Activated naive CD4-positive, alpha-beta T cell treated with anti-CD3 and anti-CD28 coated beads, Interleukin-2, amount 10 ng/mL, durations not matched to agents 7 days and 5 days (primary cell): ENCODE data around the gene FSCN2.

Source experiments
- CTCF ChIA-PET: fragments of 350-600 bp; sonication (Branson Sonifier 250); formaldehyde crosslinking; loops from one replicate; lab custom pipeline; 2021; ENCODE audit warnings: antibody characterized with exemption; lab: Charles Lee
- DNase-seq: peaks from one replicate; pipeline ENCODE4 v3.0.0-alpha.2; 2020
- H3K27ac Mint-ChIP-seq: one replicate; pipeline ENCODE4 v1.8.0; 2021; ENCODE audit warnings: mild to moderate bottlenecking, moderate library complexity, mixed read lengths
- H3K27me3 Mint-ChIP-seq: one replicate; pipeline ENCODE4 v1.8.0; 2021; ENCODE audit warnings: mild to moderate bottlenecking, mixed read lengths
- H3K36me3 Mint-ChIP-seq: one replicate; pipeline ENCODE4 v1.8.0; 2021; ENCODE audit warnings: mixed read lengths
- H3K4me1 Mint-ChIP-seq: one replicate; pipeline ENCODE4 v1.8.0; 2021; ENCODE audit warnings: mixed read lengths
- H3K4me3 Mint-ChIP-seq: one replicate; pipeline ENCODE4 v1.8.0; 2021; ENCODE audit warnings: mild to moderate bottlenecking, moderate library complexity, mixed read lengths
- H3K9me3 Mint-ChIP-seq: one replicate; pipeline ENCODE4 v1.8.0; 2021; ENCODE audit warnings: mixed read lengths

FSCN2 gene

DNA sequence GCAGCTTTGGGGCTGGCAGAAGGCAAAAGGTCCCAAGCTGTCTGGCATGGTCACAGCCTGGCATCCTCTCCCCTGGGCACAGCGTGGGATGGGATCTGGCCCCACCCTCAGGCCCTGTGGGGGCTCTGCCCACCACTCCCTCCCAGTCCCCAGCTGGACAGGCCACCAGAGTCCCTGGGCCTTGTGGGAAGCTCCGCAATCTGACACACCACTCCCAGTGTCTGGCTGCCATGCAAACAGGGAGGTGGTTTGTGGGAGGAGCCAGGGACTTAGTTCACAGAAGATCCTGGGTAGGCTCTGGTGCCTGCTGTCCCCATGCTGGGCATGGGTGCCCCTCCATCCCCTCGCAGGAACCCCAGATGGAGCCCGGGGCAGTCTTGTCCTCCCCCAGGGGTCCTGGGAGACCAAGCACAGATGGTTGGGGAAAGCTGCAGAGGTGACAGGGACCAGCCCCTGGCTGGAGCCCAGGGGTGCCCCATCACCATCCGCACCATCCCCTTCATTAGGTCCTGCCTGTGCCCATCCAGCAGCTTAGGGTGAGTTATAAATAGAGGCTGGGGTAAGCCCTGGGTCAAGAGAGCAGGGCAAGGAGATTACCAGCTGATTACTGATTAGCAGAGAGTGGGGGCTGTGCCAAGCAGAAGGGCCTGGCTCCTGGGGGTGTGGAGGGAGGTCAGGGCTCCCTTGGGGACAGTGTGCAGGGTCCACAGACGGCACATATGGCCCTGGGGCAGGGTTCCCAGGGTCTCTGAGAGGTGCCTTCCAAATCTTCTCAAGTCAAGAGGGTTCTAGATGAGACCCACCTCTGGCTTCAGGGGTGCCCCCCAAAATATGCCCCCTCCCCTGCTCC is 6.2 kb downstream of the FSCN2 start:
- H3K27ac Mint-ChIP-seq, result no peak overlapping the region
- H3K4me1 Mint-ChIP-seq, result no peaks in the 10 kb centered on the region
- CTCF ChIA-PET, result no interaction called here
- H3K36me3 Mint-ChIP-seq, result no peaks in the 10 kb centered on the region
- no peak overlapping the region for H3K4me3 Mint-ChIP-seq
- peaks cover 59% of the 10 kb centered on the region for H3K27me3 Mint-ChIP-seq
- H3K9me3 Mint-ChIP-seq, result no peaks in the 10 kb centered on the region
- DNase-seq, result no peak

DNA sequence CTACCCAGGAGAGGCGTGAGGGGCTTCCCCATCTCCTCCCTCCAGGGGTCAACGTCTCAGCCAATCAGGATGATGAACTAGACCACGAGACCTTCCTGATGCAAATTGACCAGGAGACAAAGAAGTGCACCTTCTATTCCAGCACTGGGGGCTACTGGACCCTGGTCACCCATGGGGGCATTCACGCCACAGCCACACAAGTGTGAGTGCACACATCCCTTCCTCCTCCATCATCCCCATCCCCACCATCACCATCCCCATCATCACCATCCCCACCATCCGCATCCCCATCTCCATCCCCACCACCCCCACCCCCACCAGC is 6.8 kb downstream of the FSCN2 start:
- Mint-ChIP-seq H3K27me3 (peaks cover 59% of the 10 kb centered on the region), H3K9me3 (no peaks in the 10 kb centered on the region), H3K4me1 (no peaks in the 10 kb centered on the region), H3K27ac (no peak overlapping the region), H3K36me3 (no peaks in the 10 kb centered on the region), H3K4me3 (no peak overlapping the region)
- CTCF ChIA-PET, result no interaction called here
- DNase-seq, result no peak

GRCh38 chr17:81535480-81536298 is 7.5 kb downstream of the FSCN2 start:
- Mint-ChIP-seq H3K36me3 (no peaks in the 10 kb centered on the region), H3K27me3 (peaks cover 59% of the 10 kb centered on the region), H3K9me3 (no peaks in the 10 kb centered on the region), H3K4me1 (no peaks in the 10 kb centered on the region), H3K4me3 (no peak overlapping the region), H3K27ac (no peak overlapping the region)
- no peak for DNase-seq
- CTCF ChIA-PET, result no interaction called here

GRCh38 chr17:81536299-81537290 is 8.4 kb downstream of the FSCN2 start:
- H3K9me3 Mint-ChIP-seq, result no peaks in the 10 kb centered on the region
- H3K27ac Mint-ChIP-seq, result no peak overlapping the region
- no peaks in the 10 kb centered on the region for H3K36me3 Mint-ChIP-seq
- H3K27me3 Mint-ChIP-seq, result peaks cover 59% of the 10 kb centered on the region
- H3K4me3 Mint-ChIP-seq, result no peak overlapping the region
- H3K4me1 Mint-ChIP-seq, result no peaks in the 10 kb centered on the region
- CTCF ChIA-PET, result no interaction called here
- DNase-seq, result no peak

GRCh38 chr17:81537343-81537855 is 9.2 kb downstream of the FSCN2 start:
- CTCF ChIA-PET, result interaction anchor here (0.7 kb wide), 1 partner anchor 425 kb away, joined by 3 read pairs; no protein-coding TSS in a partner anchor
- peak; percentile 45 for DNase-seq
- H3K9me3 Mint-ChIP-seq, result no peaks in the 10 kb centered on the region
- no peak overlapping the region for H3K4me3 Mint-ChIP-seq
- no peak overlapping the region for H3K27ac Mint-ChIP-seq
- no peaks in the 10 kb centered on the region for H3K36me3 Mint-ChIP-seq
- H3K4me1 Mint-ChIP-seq, result no peaks in the 10 kb centered on the region
- peaks cover 59% of the 10 kb centered on the region for H3K27me3 Mint-ChIP-seq

DNA sequence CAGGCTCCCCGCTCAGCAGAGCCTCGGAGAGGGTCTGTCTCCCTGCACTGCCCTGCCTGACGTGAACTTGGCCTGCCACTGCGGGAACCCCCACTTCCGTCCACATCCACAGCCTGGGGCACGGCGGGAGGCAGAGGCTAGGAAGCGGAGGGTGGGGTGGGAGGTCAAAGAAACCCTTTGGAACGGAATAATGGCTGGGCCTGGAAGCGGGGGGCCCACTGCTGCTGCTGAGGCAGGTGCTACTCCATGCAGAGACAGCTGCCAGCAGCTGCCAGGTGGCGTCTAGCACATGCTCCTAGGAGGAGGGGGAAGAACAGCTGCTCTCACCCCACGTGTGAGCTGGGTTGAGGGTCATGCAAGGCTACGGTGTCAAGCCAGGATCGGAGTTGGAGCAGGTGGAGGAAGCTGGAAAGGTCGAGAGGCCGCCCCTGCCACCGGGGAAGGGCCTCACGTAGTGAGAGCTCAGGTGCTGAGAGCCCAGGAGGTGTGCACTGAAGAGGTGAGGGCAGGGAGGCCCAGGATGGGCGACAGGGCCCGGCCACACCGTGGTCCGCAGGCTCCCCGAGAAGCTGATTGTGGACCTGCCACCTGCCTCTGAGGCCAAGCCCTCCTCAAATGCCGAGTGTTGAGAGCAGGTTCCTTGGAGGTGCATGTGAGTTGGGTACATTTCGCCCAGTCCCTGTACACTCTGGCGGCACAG is 9.8 kb downstream of the FSCN2 start:
- DNase-seq, result no peak
- H3K4me1 Mint-ChIP-seq, result no peaks in the 10 kb centered on the region
- H3K36me3 Mint-ChIP-seq, result no peaks in the 10 kb centered on the region
- no peak overlapping the region for H3K4me3 Mint-ChIP-seq
- no peaks in the 10 kb centered on the region for H3K9me3 Mint-ChIP-seq
- CTCF ChIA-PET, result interaction anchor here (0.7 to 1.1 kb wide), 2 partner anchors 63 to 425 kb away, joined by 3 read pairs; no protein-coding TSS in a partner anchor
- peaks cover 57% of the 10 kb centered on the region for H3K27me3 Mint-ChIP-seq
- H3K27ac Mint-ChIP-seq, result no peak overlapping the region

- no peak overlapping the region for H3K4me3 Mint-ChIP-seq
- no peaks in the 10 kb centered on the region for H3K4me1 Mint-ChIP-seq
- DNase-seq, result no peak
- CTCF ChIA-PET, result interaction anchor here (0.7 to 1.1 kb wide), 2 partner anchors 16 to 62 kb away, joined by 3 read pairs; no protein-coding TSS in a partner anchor
- H3K27me3 Mint-ChIP-seq, result peaks cover 48% of the 10 kb centered on the region
- no peaks in the 10 kb centered on the region for H3K9me3 Mint-ChIP-seq
- no peaks in the 10 kb centered on the region for H3K36me3 Mint-ChIP-seq
- no peak overlapping the region for H3K27ac Mint-ChIP-seq
Measured at GRCh38 chr17:81538651-81539570, 10.7 kb downstream of the FSCN2 start.

- H3K27ac Mint-ChIP-seq, result no peak overlapping the region
- H3K36me3 Mint-ChIP-seq, result peaks cover 2% of the 10 kb centered on the region
- no peaks in the 10 kb centered on the region for H3K4me1 Mint-ChIP-seq
- CTCF ChIA-PET, result interaction anchor here (0.7 kb wide), 1 partner anchor 16 kb away, joined by 3 read pairs; no protein-coding TSS in a partner anchor
- no peaks in the 10 kb centered on the region for H3K9me3 Mint-ChIP-seq
- H3K4me3 Mint-ChIP-seq, result no peak overlapping the region
- peaks cover 41% of the 10 kb centered on the region for H3K27me3 Mint-ChIP-seq
- DNase-seq, result no peak
Measured at GRCh38 chr17:81539571-81539900, 11.4 kb downstream of the FSCN2 start.

DNA sequence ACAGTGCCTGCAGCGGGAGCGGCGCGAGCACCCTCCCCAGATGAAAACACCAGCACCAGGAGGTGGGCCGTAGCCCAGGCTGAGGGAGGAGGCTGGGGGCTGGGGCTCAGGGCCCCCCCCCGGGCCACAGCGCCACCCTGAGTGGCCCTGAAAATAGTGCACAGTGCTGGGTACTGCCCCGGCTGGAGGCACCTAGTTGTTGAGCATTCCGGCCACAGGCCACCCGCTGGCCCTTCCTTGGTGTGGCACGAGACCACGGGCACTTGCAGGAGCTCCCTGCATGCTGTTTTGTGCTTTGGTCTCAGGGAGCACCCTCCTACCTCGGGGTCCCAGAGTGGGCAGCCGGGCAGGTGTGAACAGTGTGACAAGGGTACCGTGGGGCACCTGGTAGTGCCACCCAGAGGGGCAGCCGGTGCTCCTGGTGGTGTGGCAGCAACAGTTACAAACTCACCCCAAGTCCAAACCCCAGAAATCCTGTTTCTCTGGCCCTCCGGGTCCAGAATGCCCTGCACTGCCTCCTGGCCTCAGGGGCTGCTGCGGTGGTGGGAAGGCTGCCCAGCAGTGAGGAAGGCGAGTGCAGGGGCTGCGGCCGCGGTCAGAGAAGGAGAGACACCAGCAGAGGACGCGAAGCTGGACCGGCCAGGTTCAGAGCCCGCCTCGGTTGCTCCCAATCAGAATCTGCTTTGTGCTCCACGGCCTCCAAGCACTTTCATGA is 11.9 kb downstream of the FSCN2 start:
- peaks cover 2% of the 10 kb centered on the region for H3K36me3 Mint-ChIP-seq
- no peak for DNase-seq
- H3K27me3 Mint-ChIP-seq, result peaks cover 36% of the 10 kb centered on the region
- no peaks in the 10 kb centered on the region for H3K4me1 Mint-ChIP-seq
- H3K4me3 Mint-ChIP-seq, result no peak overlapping the region
- CTCF ChIA-PET, result no interaction called here
- no peaks in the 10 kb centered on the region for H3K9me3 Mint-ChIP-seq
- H3K27ac Mint-ChIP-seq, result no peak overlapping the region

- Mint-ChIP-seq H3K4me1 (no peaks in the 10 kb centered on the region), H3K9me3 (no peaks in the 10 kb centered on the region), H3K27ac (no peak overlapping the region), H3K4me3 (no peak overlapping the region), H3K27me3 (peaks cover 30% of the 10 kb centered on the region), H3K36me3 (peaks cover 2% of the 10 kb centered on the region)
- DNase-seq, result no peak
- CTCF ChIA-PET, result no interaction called here
Measured at GRCh38 chr17:81540676-81541027, 12.5 kb downstream of the FSCN2 start.

- CTCF ChIA-PET, result no interaction called here
- Mint-ChIP-seq H3K36me3 (peaks cover 2% of the 10 kb centered on the region), H3K4me1 (no peaks in the 10 kb centered on the region), H3K9me3 (no peaks in the 10 kb centered on the region), H3K27ac (no peak overlapping the region), H3K27me3 (peaks cover 26% of the 10 kb centered on the region), H3K4me3 (no peak overlapping the region)
- no peak for DNase-seq
Measured at GRCh38 chr17:81541123-81541522, 12.9 kb downstream of the FSCN2 start.
